Measurements from ENCODE around the gene AUTS2. TPM values are rescaled to one million over a fixed set of nuclear protein-coding genes. Genes with fewer than 3 reads are reported as not detected.

The AUTS2 gene
- total and polyA plus RNA-seq, 10 of the 15 experiments (the other 5 are each of a cell fraction or from before 2014, with no cell fraction given): 6.4 to 55.6 (median 21.6) TPM

DNA sequence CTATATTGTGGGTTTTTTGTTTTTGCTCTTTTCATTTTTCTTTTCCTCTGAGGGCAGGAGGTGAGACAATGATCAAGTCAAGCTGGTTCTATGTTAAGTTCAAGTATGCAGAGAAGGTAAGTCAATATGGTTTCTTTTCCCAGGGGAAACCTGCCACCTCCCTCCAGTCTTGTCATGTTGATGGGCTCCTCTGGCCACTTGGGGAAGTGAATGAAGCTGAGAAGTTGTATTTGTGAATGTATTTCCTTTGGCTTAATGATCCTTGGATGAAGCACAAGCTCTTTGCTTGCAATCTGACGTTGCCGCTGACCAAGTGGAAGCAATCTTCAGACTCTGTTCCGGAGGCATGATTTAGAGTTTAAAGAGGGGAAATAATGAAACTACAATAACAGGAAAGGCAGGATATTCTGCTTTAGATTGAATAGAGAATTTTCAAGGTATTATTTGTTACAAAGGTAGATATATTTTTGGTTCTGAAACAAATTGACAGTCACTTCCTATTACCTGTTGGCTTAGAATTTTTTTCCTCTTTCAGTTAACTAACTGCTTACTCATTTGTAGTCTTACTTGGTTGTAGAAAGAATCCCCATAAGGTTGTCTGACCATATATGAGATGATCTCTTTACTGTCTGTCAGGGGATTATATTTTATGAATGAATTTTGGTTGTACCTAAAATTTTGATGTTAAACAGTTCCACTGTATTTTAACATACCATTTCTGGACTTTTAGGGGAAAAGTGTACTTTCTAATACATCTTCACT is 369.6 kb downstream of the AUTS2 start:
- 0 out of 2 replicates have a peak overlapping the region, but pooled peaks have one; percentile 32 for H3K4me2 ChIP-seq (ENCODE audit: control insufficient read depth, insufficient read depth)
- no peak overlapping the region for H3K27ac ChIP-seq (ENCODE audit: control insufficient read depth, insufficient read depth)
- SMC1A ChIA-PET (ENCODE audit: uncharacterized antibody, unreplicated experiment): interaction anchor here (0.7 to 1.3 kb wide), 6 partner anchors 8 to 348 kb away, joined by 3 to 5 read pairs (median 3); no protein-coding TSS in a partner anchor
- intact Hi-C loops (cut with micrococcal nuclease; ENCODE audit: unreplicated experiment) (no loop called here), in situ Hi-C loops (cut with MboI) (no loop called here)
- H2AFZ ChIP-seq (ENCODE audit: control insufficient read depth, low read depth, low read length): no peak overlapping the region
- DNase-seq (ENCODE audit: low read depth, low spot score) (no peak), ATAC-seq (peak; percentile 85), FAIRE-seq (peak; percentile 57)
- no peaks in the 10 kb centered on the region for H3K27me3 ChIP-seq (replicated peaks in 1 of 2; ENCODE audit: control insufficient read depth in 2 of 2, insufficient read depth in 2 of 2, low read length in 1 of 2)
- peaks cover 7% of the 10 kb centered on the region; the same call in 1 of the 2 replicates for H3K4me1 ChIP-seq (ENCODE audit: control insufficient read depth, insufficient read depth, low read length)
- CTCF ChIA-PET: interaction anchor here (0.7 kb wide), 1 partner anchor 13 kb away, joined by 3 read pairs; no protein-coding TSS in a partner anchor
- H3K4me3 ChIP-seq: no peak overlapping the region
- RAD21 ChIA-PET (ENCODE audit: unreplicated experiment): interaction anchor here (1.4 to 2.7 kb wide), 2 partner anchors 14 to 46 kb away, joined by 4 to 10 read pairs; no protein-coding TSS in a partner anchor
- no peak overlapping the region for H3K9ac ChIP-seq (ENCODE audit: control insufficient read depth, insufficient read depth, low read length)
- no peaks in the 10 kb centered on the region; the same call in 1 of the 2 replicates for H3K79me2 ChIP-seq (ENCODE audit: control insufficient read depth, insufficient read depth, low read length)
- no TSS peak for BruUV-seq (replicated peaks)
- H3K36me3 ChIP-seq (ENCODE audit: control insufficient read depth in 2 of 2, insufficient read depth in 2 of 2, low read length in 1 of 2): no peaks in the 10 kb centered on the region
- POLR2A ChIA-PET: no interaction called here
- WGBS (ENCODE audit: insufficient coverage, insufficient replicate concordance, low lambda C conversion rate, missing lambda C conversion rate): 72% methylated on average over 3 of the region's 3 CpGs
- no peaks in the 10 kb centered on the region for H3K9me3 ChIP-seq (replicated peaks; ENCODE audit: control insufficient read depth, insufficient read depth, low read length)
- no peaks in the 10 kb centered on the region for H4K20me1 ChIP-seq (ENCODE audit: control insufficient read depth, insufficient read depth)
- TF ChIP-seq TCF7 (IDR thresholded peaks at IDR 0.05; ENCODE audit: borderline replicate concordance) (no peak), YY1 (IDR thresholded peaks at IDR 0.05; ENCODE audit: low read depth, low read length) (no peak), RAD51 (IDR thresholded peaks at IDR 0.05) (no peak), JUNB (IDR thresholded peaks at IDR 0.05) (peak; percentile 46), BACH1 (IDR thresholded peaks at IDR 0.05; ENCODE audit: borderline replicate concordance) (no peak), NFIC (IDR thresholded peaks at IDR 0.05; ENCODE audit: low read depth, low read length) (peak; percentile 46; the same call in 1 of the 2 replicates), ATF7 (IDR thresholded peaks at IDR 0.05; ENCODE audit: low read depth) (no peak), SIX5 (IDR thresholded peaks at IDR 0.05; ENCODE audit: low read depth, low read length, severe bottlenecking) (no peak)
- TF ChIP-seq, protein P1, sequence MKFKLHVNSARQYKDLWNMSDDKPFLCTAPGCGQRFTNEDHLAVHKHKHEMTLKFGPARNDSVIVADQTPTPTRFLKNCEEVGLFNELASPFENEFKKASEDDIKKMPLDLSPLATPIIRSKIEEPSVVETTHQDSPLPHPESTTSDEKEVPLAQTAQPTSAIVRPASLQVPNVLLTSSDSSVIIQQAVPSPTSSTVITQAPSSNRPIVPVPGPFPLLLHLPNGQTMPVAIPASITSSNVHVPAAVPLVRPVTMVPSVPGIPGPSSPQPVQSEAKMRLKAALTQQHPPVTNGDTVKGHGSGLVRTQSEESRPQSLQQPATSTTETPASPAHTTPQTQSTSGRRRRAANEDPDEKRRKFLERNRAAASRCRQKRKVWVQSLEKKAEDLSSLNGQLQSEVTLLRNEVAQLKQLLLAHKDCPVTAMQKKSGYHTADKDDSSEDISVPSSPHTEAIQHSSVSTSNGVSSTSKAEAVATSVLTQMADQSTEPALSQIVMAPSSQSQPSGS (IDR thresholded peaks at IDR 0.05; ENCODE audit: low read length): 0 out of 2 replicates have a peak, but pooled peaks have one; percentile 22
- TF ChIP-seq, protein P2, sequence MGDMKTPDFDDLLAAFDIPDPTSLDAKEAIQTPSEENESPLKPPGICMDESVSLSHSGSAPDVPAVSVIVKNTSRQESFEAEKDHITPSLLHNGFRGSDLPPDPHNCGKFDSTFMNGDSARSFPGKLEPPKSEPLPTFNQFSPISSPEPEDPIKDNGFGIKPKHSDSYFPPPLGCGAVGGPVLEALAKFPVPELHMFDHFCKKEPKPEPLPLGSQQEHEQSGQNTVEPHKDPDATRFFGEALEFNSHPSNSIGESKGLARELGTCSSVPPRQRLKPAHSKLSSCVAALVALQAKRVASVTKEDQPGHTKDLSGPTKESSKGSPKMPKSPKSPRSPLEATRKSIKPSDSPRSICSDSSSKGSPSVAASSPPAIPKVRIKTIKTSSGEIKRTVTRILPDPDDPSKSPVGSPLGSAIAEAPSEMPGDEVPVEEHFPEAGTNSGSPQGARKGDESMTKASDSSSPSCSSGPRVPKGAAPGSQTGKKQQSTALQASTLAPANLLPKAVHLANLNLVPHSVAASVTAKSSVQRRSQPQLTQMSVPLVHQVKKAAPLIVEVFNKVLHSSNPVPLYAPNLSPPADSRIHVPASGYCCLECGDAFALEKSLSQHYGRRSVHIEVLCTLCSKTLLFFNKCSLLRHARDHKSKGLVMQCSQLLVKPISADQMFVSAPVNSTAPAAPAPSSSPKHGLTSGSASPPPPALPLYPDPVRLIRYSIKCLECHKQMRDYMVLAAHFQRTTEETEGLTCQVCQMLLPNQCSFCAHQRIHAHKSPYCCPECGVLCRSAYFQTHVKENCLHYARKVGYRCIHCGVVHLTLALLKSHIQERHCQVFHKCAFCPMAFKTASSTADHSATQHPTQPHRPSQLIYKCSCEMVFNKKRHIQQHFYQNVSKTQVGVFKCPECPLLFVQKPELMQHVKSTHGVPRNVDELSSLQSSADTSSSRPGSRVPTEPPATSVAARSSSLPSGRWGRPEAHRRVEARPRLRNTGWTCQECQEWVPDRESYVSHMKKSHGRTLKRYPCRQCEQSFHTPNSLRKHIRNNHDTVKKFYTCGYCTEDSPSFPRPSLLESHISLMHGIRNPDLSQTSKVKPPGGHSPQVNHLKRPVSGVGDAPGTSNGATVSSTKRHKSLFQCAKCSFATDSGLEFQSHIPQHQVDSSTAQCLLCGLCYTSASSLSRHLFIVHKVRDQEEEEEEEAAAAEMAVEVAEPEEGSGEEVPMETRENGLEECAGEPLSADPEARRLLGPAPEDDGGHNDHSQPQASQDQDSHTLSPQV (IDR thresholded peaks at IDR 0.05): no peak
- TF ChIP-seq, protein P3, sequence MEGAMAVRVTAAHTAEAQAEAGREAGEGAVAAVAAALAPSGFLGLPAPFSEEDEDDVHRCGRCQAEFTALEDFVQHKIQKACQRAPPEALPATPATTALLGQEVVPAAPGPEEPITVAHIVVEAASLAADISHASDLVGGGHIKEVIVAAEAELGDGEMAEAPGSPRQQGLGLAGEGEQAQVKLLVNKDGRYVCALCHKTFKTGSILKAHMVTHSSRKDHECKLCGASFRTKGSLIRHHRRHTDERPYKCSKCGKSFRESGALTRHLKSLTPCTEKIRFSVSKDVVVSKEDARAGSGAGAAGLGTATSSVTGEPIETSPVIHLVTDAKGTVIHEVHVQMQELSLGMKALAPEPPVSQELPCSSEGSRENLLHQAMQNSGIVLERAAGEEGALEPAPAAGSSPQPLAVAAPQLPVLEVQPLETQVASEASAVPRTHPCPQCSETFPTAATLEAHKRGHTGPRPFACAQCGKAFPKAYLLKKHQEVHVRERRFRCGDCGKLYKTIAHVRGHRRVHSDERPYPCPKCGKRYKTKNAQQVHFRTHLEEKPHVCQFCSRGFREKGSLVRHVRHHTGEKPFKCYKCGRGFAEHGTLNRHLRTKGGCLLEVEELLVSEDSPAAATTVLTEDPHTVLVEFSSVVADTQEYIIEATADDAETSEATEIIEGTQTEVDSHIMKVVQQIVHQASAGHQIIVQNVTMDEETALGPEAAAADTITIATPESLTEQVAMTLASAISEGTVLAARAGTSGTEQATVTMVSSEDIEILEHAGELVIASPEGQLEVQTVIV (IDR thresholded peaks at IDR 0.05; ENCODE audit: borderline replicate concordance, partially characterized antibody): no peak
- TF ChIP-seq, protein P4, sequence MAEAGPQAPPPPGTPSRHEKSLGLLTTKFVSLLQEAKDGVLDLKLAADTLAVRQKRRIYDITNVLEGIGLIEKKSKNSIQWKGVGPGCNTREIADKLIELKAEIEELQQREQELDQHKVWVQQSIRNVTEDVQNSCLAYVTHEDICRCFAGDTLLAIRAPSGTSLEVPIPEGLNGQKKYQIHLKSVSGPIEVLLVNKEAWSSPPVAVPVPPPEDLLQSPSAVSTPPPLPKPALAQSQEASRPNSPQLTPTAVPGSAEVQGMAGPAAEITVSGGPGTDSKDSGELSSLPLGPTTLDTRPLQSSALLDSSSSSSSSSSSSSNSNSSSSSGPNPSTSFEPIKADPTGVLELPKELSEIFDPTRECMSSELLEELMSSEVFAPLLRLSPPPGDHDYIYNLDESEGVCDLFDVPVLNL (IDR thresholded peaks at IDR 0.05; ENCODE audit: low read depth, low read length): no peak

All from GM12878 (cell line).